Stimulated activated CD8-positive, alpha-beta memory T cell treated with anti-CD3 and anti-CD28 coated beads, Interleukin-12 subunit alpha, Interleukin-12 subunit beta, amount 100 ng/mL, for 4 hours (primary cell): ENCODE measurements around the gene SMIM30.
"Not testable (repeated sequence)": the region's sequence is repeated elsewhere in the genome, so short reads cannot be mapped to it uniquely, and the experiment has no call there.

ENCODE experiments used
- DNase-seq: peaks from one replicate; pipeline ENCODE4 v3.0.0-alpha.2; 2020; ENCODE audit warnings: low read depth

SMIM30 gene, protein sequence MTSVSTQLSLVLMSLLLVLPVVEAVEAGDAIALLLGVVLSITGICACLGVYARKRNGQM

DNA sequence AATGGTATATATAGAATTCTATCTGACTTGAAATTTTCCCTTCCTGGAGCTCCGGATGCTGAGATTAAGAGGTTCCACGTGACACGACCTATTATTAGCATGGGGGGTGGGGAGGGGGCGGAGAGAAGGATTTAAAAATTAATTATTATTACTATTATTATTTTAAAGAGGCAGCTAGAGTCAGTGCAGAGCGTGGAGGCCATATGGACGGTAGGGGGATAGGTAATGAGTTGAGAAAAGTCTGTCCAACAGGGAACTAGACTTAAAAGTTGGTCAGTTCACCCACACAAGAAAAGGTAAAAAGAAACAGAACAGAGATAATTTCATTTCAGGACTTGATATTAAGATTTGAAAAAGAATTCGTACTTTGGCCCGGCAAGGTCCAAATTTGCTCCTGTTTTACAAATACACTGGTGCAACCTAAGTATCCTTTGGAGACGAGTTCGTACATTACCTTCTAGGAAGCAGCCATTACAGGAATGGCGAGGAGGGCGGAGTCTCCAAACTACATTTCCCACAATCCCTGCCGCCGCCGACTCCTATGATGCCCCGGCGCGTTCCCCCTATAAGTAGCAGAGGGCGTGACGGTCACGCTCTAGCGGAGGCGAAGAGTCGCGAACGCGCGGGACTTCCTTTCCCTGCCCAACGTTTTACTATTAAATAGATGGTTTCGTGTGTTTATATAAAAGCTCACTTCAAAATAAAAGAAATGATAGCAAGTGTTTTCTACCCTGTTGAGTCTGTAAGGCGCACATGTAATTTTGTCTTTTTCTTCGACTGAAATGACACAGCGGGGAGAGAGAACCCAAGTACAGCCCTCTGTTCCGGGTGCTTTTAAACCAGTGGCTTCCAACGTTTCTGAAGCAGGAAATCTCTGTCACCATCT, at the start of gene SMIM30:
SMIM30 (minus strand) TSS at position 481 of the 886 bp plus-strand sequence. CDS start 976 bp downstream, outside the sequence.
- DNase-seq, result peak; percentile 75

DNA sequence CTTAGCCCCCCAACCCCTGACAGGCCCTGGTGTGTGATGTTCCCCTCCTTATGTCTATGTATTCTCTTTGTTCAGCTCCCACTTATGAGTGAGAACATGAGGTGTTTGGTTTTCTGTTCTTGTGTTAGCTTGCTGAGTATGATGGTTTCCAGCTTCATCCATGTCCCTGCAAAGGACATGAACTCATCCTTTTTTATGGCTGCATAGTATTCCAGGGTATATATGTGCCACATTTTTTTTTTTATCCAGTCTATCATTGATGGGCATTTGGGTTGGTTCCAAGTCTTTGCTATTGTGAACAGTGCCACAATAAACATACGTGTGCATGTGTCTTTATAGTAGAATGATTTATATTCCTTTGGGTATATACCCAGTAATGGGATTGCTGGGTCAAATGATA, 47.8 kb upstream of the SMIM30 start:
- DNase-seq, result not testable (repeated sequence)

DNA sequence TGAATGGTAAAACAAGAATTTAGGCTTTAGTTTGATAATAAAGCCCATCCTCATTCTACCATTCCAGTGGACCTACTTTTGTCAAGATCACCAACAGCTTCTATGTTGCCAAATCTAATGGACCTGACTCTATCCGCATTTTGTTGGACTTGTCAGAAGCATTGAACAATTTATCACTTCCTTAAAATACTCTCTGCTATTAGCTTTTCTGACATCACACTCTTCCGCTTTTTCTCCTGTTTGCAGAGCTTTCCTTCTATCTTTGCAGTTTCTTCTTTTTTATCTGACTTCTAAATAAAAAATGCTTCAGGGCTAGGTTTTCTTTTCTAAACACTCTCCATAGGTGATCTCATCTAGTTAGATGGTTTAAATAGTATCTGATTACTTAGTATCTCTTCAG, 42.7 kb upstream of the SMIM30 start:
- DNase-seq, result no peak

DNA sequence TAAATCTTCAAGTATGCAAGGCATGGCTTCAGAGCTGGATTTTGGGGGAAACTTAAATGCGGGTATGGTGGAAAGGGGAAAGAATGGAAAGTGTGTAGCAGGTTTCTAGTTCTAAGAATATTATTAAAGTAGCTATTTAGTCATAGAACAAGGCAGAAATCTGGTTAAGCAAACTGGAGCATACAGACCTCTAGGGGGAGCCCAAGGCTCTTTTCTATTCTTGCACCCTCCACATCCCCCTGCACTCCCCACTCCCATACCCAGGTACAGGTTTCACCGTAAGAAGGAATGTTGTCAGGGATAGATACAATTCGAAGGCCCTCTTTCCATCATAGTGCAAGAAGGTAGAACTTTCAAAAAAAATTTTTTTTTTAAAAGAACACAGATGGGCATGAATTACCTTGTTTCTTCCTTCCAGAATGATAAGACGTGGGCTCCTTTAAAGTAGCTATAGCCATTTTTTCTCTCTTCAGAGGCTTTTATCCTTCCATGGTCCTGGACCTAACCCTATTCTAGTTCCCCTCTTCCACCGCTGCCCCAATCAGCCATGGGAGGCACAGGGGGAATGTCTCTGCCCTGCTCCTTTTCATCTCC, 41.5 kb upstream of the SMIM30 start:
- DNase-seq, result no peak

DNA sequence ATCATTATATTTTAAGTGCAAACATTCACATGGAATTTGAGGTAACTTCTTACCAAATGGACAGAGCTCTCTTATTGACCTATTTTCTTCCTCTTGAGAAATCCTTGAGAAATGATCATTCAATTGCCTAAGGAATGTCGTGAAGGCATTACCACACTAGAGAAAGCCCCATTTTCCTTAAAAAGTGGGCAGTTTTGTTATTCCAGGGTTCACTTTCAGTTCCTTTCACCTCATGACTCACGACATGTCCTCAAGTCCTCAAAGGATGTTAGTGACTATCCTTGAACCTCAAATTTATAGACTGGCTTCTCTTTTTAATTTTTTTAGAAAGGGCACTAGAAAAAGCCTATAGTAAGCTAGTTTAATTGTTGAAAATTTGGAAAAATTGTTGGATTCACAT, 40.4 kb upstream of the SMIM30 start:
- DNase-seq, result no peak

DNA sequence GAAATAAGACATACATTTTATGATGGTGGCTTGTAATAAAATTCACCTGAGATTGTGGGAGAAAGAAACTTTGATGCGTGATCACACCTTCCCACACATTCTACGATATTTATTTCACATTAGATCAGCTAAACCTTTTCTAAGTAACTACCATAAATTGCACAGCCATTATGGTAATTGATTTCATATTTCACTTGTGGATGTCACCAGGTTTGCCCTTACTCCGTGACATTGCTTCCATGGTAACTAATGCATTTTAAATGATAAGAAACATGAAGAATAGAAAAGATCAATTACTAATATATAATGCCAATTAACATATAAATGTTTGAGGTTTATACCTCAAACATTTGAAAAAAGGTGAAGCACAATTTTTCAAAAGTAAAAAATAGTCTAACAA, 35.8 kb upstream of the SMIM30 start:
- DNase-seq, result no peak

DNA sequence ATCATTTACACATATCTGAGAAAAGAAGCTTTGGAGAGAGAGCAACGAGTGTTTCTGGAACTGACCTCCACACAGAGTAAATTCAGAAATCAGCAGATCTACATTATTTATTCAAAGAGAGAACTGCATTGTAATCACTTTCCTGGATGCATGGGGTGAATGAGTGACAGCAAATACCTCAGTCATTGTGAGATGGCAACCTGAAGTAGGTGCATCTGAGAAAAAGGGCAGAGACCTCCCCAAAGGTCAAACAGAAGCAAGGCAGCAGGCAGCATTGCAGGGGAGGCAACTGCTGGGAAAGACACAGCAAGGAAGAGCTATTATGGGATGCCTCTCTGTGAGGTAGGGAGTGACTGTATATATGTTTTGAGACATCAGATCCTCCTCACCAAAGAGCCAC, 26.5 kb upstream of the SMIM30 start:
- DNase-seq, result no peak

DNA sequence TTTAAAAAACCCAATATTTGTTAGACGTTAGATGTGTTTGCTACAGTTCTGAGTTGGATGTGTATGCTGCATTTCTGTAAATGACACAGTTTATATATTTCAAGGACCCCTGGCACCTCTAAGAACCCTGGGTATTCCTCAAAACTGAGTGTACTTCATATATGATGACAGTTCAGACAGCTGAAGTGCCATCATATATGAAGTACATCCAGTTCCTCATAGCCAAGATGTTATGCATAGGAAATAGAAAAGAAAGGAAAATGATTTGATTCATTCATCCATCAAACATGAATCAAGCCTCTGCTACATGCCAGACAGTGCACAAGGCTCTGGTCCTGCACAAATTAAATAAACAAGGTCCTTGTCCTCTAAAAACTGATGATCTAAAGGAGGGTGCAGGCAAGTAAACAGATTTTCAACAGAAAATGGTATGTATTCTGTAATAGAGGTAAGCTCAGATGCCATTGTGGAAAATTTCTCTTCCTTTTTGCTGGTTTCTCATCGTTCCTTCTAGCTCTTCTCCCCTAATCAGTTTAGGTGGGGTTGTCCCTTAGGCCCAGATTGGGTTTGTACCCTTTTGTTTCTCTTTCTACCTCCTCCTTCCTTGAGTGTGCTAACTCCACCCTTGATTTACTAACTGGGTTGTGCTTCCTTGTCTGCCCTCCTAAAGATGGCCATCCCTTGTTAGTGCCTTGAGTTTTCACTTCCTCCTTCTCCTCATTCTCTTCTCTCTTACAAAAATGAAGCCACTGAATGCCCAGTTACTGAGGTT, 25.3 kb upstream of the SMIM30 start:
- DNase-seq, result no peak

DNA sequence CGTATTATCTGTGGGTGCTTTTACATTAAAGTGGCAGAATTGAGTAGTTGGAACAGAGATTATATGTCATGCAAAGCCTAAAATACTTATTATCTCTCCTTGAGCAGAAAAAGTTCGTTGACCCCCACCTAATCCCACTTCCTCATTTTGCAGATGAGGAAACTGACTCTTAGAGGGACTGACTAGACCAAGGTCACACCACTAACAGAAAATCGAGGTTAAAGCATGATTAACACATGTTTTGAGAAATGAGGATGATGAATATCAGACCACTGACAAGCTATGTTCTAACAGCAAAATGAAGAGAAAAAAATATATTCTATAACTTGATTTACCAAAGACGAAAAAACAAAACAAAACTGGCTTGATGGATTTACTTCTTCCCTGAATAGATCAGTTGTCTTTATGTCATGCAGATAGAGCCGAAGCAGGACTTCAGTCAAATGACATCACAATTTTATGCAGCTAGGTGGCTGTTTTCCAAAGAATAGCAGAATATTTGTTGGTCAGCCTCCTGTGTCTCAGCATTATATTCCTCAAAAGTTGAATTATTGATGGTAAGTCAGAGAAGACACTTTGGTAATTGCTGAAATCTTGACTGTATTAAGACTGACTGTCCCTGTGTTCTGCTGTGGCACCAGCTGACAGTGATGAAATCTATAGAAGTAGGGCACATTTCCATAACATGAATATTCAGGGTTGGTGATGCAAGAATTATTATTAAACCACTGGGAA, 24.2 kb upstream of the SMIM30 start:
- no peak for DNase-seq

DNA sequence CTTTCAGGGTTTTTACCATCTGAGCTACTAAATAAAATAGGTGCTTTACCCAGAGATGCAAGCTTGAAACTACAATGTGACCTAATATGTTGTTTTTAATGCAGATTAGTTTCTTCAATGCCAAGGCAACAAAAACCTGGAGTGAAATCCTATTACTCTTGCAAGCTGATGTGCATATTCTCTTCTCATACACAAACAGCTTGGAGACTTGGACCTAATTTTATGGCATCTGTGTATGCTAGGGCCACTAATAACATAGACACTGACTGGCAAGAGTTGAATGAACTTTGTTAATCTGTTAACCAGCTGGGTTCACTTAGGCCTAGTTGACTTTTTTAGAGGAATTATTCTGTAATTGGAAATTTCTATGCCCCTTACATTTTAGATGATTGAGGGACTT, 23.4 kb upstream of the SMIM30 start:
- DNase-seq, result no peak

DNA sequence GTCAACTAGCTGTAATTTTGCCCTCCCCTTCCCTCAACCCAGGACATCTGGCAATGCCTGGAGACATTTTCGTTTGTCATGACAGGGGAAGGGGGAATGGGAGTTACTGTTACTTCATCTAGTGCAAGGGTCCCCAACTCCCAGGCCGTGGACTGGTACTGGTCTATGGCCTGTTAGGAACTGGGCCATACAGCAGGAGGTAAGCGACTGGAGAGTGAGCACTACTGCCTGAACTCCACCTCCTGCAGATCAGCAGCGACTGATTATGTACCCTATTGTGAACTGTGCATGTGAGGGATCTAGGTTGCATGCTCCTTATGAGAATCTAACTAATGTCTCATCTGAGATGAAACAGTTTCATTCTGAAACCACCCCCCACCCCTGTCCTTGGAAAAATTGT, 22.6 kb upstream of the SMIM30 start:
- DNase-seq, result no peak

DNA sequence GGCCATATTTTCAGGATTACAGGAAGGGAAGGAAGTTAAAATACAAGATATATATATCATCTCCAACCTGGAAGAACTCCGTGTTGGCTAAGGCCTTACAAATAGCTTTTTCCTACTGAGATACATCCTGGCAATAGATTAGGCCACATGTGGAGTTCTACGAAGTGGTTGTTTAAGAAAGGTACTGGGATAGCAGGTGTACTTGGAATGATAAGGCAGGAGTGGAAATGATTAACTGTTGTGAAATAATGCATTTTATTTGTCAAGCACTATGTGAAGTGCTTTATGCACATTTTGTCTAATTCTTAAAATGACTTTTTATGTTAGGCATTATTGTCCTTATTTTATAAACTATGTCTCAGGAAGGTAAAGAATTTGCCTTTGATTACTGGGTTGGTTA, 18.9 kb upstream of the SMIM30 start:
- DNase-seq, result no peak

DNA sequence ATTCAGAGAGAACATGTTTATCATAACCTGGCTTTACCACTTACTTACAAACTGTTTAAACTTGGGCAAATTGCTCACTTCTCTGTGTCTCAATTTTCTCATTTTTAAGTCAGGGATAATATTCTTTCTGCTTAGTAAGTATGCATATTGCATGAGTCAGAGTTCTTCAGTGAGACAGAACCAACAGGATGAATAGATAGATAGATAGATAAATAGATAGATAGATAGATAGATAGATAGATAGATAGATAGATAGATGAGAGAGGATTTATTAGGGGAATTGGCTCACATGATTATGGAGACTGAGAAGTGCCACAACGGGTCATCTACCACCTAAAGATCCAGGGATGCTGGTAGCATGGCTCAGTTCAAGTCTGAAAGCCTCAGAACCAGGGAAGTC, 15.7 kb upstream of the SMIM30 start:
- DNase-seq, result no peak

DNA sequence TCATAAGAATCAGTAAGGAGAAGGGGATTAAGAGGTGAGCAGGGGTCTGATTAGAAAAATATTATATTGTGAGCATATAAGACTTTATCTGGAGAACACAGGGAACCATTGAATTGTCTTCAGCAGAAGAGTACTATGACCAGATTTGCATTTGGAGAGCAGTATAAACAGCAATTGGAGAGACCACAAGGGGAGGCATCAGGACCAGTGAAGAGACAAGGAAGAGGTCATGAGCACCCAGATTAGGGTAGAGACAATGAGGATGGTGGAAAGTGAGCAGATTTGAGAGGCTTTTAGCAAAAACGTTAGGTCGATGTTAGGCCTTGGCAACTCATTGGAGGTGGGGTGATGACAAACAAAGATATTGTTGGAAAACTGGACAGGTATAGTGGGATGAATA, 13.0 kb upstream of the SMIM30 start:
- DNase-seq, result no peak

DNA sequence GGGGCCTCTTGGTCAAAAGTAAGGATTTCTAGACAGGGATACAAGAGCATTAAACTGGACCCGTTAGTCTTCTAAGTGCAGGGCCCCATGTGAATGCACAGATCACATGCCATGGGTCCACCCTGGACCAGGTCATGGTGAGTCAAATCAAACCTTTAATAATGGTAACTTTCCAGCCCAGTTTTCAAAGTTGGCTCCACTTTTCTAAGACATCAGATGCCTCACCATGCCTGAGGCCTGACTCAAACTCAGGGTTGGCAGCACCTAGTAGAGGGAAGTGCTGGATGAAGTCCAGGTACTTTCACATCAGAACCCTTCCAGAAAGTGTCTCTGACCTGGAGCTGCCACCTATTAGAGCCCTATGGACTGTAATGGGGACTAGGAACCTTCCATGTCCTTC, 9.7 kb upstream of the SMIM30 start:
- no peak for DNase-seq

DNA sequence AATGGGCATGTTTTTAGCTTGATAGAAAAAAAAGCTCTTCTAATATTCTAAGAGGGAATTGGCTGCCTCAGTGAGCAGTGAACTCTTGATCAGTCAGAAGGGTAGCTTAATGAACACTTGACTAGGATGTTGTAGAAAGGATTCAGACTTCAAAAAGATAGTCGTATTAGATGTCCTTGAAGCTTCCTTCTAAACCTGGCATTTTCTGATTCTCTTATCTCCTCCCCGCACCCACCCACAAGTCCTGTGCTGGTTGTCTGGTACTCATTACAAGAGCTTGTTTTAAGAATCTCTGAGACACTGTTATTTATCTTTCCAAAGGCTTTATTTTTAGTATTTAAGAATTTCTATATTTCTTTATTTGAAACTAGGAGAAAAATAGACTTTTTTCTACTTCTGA, 7.4 kb upstream of the SMIM30 start:
- DNase-seq, result no peak

DNA sequence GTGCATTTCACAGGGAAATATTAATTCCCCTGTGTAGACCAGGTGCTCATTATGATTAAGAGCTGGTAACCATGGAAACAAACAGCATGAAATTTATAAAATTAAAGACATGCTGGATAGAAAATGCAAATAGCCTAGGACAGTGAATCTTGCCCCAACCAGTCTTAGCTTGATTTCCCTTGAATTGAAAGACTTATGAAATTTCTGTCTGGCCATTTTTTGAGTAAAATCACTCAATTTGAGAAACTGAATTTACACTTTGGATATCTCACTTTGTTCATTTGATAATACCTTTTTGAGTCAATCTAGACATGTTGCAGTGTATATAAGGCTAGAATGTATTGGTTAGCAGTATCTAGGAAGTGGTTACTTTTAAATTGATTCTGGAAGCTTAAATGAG, 4.4 kb upstream of the SMIM30 start:
- no peak for DNase-seq

DNA sequence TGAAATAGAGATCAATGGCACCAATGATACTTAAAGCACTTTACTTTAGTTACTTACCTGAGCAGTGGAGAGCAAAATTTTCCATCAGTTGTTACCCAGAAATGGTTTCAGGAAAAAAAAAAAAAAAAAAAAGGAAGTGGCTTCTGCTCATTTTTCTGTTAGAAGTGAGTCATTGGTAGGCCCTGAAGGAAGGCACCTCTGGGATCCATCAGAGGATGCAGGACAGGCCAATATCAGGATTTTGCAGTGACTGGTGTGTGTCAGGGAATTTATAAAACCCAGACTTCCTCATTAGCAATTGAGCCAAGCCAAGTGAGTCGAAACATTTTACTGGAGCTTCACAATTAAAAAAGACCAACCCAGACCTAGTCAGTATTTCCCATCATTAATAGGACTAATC, 2.3 kb upstream of the SMIM30 start:
- DNase-seq, result no peak

DNA sequence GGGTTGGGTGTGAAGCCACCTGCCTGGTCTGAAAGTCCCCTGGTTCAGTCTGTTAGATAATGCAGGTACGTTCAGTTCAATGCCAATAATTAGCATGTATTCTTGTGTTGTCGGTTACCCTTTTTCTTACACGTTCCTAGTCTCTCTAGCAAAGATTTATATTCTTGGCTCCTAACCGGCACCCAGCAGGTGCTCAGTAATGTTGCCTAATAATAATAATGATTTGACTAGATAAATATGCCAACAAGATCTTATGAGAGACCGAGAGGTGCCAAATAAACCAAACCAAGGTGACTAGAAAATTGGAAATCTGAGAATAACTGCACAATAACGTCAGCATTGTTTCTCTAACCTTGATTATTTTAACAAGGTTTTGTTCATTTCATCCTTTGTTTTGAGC, 1.1 kb upstream of the SMIM30 start:
- no peak for DNase-seq

DNA sequence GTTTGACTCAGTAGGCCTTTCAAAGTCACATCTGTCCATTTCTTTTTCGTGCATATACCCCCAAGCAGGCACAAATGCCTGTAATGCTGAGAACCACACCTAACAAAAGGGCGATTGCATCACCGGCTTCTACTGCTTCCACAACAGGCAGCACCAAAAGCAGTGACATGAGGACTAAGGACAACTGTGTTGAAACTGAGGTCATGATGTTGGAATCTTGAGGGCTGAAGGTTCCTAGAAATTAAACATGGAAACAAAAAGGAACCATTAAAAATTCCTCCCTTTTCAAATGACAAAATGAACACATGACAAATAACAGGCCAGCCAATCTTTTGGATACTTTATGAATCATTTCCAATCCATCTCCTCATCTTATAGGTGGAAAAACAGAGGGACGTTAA, 980 bp downstream of the SMIM30 start:
- not testable (repeated sequence) for DNase-seq

DNA sequence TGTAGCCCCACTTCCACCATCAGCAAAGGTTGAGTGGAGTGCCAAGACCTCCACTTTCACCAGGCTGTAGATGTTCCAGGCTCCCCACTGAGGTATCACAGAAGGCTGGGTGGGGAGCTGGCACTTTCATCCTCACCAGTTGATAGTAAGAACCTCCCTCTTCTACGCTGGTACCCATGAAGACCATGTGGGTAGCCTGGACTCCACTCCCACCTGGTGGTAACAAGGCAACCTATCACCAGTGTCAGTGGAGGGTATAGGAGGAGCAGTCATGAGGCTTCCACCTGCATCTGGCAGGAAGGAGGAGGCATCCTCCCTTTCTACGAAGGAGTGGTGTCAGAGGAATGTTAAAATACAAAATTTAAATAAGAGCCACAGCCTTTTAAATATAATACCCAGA, 4.4 kb downstream of the SMIM30 start:
- no peak for DNase-seq

DNA sequence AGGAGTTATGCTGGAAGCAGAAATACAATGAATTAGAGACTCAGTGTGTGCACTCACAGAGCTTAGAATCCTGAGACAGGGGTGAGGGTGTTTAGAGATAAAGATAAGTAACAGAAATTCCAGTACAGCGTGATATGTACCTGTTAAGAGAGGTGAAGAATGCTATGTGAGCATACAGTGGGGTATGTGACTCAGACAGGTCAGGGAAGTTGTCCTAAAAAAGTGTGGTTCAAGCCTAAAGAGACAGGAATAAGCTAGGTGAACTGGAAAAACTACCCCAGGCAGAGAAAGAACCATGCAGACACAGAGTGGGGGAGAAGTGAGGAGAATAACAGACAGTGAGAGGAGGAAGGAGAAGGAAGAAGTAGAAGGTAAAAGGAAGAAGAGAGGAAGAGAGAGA, 8.6 kb downstream of the SMIM30 start:
- DNase-seq, result no peak
